GM12873 (cell line): ENCODE data around the gene PCDHA3.

Experiments used
- CTCF ChIP-seq: IDR thresholded peaks from 2 replicates; pipeline ENCODE4 v1.5.1; 2012; ENCODE audit warnings: low read depth, mild to moderate bottlenecking, moderate library complexity, low read length, control low read depth; ENCODE audit not compliant: insufficient read depth; ENCODE audit errors: missing control alignments

The PCDHA3 gene

GRCh38 chr5:140800816-140801493 is at the start of gene PCDHA3:
PCDHA3 (plus strand) TSS chr5:140801057.
- TF ChIP-seq CTCF = peak; percentile 14

- TF ChIP-seq CTCF = no peak
Observed at GRCh38 chr5:140753561-140753960, 47.3 kb upstream of the PCDHA3 start.

- no peak for TF ChIP-seq CTCF
Observed at GRCh38 chr5:140764177-140764973, 36.5 kb upstream of the PCDHA3 start.

GRCh38 chr5:140767444-140767843 is 33.4 kb upstream of the PCDHA3 start:
- TF ChIP-seq CTCF = no peak

GRCh38 chr5:140780512-140780911 is 20.3 kb upstream of the PCDHA3 start:
- no peak for TF ChIP-seq CTCF

GRCh38 chr5:140785905-140786686 is 14.8 kb upstream of the PCDHA3 start, which contains the start of gene PCDHA1:
PCDHA1 (plus strand) TSS chr5:140786140.
- TF ChIP-seq CTCF = peak; percentile 18

- TF ChIP-seq CTCF = no peak
Observed at GRCh38 chr5:140791089-140791488, 9.8 kb upstream of the PCDHA3 start.
